ENCODE data around the gene CNFN. TPM values are rescaled to one million over a fixed set of nuclear protein-coding genes. Genes with fewer than 3 reads are reported as not detected.

The CNFN gene
- polyA plus RNA-seq, 2 of the 4 experiments (the other 2 are of a cell fraction), result 5.1 to 33.2 TPM

- TF ChIP-seq POLR2A (IDR thresholded peaks at IDR 0.05; ENCODE audit: low read length) (no peak), PBX3 (IDR thresholded peaks at IDR 0.05) (no peak), CBX8 (IDR thresholded peaks at IDR 0.05) (no peak), CBX2 (IDR thresholded peaks at IDR 0.05; ENCODE audit: borderline replicate concordance, low read depth) (no peak), SMC3 (IDR thresholded peaks at IDR 0.05) (no peak), MAFK (IDR thresholded peaks at IDR 0.05; ENCODE audit: partially characterized antibody) (no peak), MAZ (IDR thresholded peaks at IDR 0.05; ENCODE audit: borderline replicate concordance, low read depth, low read length) (no peak), MYC (IDR thresholded peaks at IDR 0.05; ENCODE audit: borderline replicate concordance, low read length) (no peak), USF2 (IDR thresholded peaks at IDR 0.05) (peak; percentile 7; the same call in 1 of the 2 replicates), FOXS1 (CRISPR knock-in tag; IDR thresholded peaks at IDR 0.05) (no peak), HEYL (CRISPR knock-in tag; IDR thresholded peaks at IDR 0.05) (no peak), EP300 (IDR thresholded peaks at IDR 0.05) (no peak), E2F6 (IDR thresholded peaks at IDR 0.05; ENCODE audit: borderline replicate concordance, low read depth) (0 out of 2 replicates have a peak, but pooled peaks have one; percentile 62), HOXA7 (CRISPR knock-in tag; IDR thresholded peaks at IDR 0.05) (no peak), ESRRA (IDR thresholded peaks at IDR 0.05; ENCODE audit: borderline replicate concordance, low read length) (peak; percentile 55; the same call in 1 of the 2 replicates), REST (IDR thresholded peaks at IDR 0.05) (no peak), NR3C1 (IDR thresholded peaks at IDR 0.05) (no peak), RARB (CRISPR knock-in tag; IDR thresholded peaks at IDR 0.05) (no peak), RAD21 (conservative IDR thresholded peaks at IDR 0.05 in 1 of 2, IDR thresholded peaks at IDR 0.05 in 1 of 2) (no peak), SREBF2 (IDR thresholded peaks at IDR 0.05) (no peak), NFE2L2 (conservative IDR thresholded peaks at IDR 0.05; ENCODE audit: low read length) (no peak), CHD2 (IDR thresholded peaks at IDR 0.05; ENCODE audit: low read length, partially characterized antibody) (no peak), CEBPB (IDR thresholded peaks at IDR 0.05) (no peak), HDAC2 (IDR thresholded peaks at IDR 0.05) (no peak)
Measured at GRCh38 chr19:42397263-42398166, 7.4 kb upstream of the CNFN start (continued).
